COLO668 (cell line): ENCODE data around the gene POLK.
"Not testable (repeated sequence)": the region's sequence is repeated elsewhere in the genome, so short reads cannot be mapped to it uniquely, and the experiment has no call there.

ENCODE experiments used
- DNase-seq: peaks from one replicate; lab custom pipeline; 2025; ENCODE audit not compliant: unreplicated experiment; lab: John Stamatoyannopoulos, UW

Gene POLK

DNA sequence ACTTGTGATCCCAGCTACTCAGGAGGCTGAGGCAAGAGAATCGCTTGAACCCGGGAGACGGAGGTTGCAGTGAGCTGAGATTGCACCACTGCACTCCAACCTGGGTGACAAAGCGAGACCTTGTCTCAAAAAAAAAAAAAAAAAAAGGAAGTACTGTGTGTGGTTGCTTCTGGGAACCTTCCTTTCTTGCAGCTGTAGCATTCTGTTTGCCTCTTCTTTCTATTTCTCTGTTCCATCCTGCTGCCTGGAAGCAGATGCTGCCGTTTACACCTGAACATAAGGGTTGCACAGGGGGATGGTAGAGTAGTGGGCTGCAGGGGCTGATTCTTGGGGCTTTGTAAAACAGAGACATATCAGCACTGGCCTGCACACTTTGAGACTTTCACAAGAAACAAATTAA is 95.7 kb downstream of the POLK start:
- DNase-seq: not testable (repeated sequence)

DNA sequence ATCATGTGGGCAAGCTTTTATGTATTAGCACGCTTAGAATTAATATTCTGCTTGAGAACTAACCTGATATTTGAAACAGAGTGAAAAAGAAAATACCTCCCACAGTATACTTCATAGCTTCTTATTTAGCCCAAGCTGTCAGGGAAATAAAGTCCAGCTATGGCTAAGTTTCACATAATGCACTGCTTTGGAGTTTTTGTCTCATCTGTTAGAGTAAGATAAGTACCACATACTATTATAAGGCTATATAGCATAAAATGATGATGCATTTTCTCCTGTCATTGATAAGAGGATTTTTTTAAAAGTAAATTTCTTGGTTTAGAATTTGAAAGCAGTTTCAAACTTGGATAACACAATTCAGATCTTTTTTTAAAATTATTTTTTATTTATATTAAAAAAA is 97.2 kb downstream of the POLK start:
- DNase-seq: no peak

DNA sequence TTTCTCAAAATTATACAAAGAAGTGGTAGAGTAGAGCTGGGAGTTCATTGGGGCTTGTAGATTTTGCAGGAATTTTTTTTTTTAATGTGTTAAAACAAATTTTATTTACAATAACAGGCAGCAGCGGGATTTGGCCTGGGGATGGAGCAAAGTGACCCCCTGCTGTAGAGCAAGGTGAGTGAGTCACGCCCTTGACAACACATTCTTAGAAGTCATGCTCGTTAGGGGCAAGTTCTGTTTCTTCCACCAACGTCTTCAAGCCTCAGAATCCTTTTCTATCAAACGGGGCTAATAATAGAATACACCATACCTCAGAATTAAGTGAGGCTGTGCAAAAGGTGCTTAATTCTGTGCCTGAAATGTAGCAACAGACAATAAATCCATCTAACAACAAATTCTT is 98.5 kb downstream of the POLK start:
- DNase-seq: no peak

DNA sequence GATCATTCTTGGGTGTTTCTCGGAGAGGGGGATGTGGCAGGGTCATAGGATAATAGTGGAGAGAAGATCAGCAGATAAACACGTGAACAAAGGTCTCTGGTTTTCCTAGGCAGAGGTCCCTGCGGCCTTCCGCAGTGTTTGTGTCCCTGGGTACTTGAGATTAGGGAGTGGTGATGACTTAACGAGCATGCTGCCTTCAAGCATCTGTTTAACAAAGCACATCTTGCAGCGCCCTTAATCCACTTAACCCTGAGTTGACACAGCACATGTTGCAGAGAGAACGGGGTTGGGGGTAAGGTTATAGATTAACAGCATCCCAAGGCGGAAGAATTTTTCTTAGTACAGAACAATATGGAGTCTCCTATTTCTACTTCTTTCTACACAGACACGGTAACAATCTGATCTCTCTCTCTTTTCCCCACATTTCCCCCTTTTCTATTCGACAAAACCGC is 99.2 kb downstream of the POLK start:
- peak; percentile 12 for DNase-seq

DNA sequence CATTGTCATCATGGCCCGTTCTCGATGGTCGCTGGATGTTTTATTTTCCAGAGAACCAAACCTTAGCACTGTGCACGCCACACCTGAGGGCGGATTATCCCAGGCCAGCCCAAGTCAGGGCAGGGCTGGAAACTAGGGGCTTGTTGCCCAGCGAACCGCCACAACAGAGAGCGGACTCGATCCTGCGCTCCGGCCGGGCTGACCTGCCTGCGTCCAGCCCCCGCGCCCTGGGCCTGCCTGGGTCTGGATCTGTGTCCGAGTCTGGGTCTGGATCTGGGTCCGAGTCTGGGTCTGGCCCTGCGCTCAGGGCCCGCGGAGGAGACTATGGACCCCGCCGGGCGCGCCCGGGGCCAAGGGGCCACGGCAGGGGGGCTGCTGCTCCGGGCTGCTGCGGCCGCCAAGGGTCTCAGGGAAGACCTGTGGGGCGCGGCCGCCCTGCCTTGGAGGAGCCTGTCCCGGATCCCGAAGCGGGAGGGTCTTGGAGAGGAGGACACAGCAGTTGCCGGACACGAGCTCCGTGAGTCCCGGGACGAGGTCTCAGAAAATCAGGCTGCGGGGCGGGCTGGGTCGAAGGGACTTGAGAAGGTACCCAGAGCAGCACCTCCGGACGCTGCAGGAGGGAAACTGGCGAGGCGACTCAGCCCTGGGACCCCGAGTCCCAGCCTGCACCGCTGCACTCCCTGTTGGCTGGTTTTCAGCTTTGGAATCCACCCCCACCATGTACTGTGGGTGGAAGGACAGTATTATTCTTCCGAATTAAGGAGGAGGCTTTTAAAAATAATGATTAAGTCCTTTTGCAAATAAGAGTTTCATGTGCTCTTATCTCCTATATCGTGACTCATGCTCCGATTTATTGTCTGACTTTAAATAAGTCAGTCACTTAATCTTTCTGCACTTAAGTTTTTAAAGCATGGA is 99.9 kb downstream of the POLK start, which contains the start of gene ANKDD1B:
TSS of gene ANKDD1B (plus strand) at position 143 of the 915 bp plus-strand sequence. CDS start at position 325, 182 bp downstream.
- DNase-seq: peak; percentile 8

DNA sequence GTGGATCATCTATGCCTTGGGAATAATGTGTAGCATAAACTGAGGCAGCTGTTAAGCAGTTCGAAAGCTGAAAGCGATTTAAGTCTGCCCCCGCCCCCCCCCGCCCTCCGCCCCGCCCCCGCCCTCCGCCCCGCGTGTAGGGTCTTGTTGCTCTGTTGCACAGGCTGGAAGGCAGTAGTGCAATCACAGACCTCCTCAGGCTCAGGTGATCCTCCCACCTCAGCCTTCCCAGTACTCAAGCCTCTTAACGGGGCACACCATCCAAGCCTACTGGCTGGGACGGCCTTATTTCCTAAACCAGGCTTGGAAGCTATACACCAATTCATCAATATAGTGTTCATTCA is 100.5 kb downstream of the POLK start:
- DNase-seq: no peak

DNA sequence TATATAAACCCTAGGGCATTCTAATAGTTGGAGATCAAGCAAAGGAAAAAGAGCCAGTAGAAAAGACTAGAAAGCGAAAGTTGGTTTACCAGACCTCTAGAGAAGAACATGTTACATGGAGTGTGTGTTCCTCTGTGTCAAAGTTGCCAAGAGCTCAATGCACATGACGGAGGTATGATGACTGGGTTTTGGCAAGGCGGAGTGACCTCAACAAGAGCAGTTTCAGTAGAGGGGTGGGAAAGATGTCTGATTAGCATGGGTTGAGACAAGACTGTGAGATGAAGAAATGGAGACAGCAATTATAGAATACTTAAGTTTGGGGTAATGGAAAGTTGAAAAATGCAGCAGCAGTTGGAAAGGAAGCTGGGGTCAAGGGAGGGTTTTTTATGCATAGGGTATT is 101.2 kb downstream of the POLK start:
- no peak for DNase-seq

DNA sequence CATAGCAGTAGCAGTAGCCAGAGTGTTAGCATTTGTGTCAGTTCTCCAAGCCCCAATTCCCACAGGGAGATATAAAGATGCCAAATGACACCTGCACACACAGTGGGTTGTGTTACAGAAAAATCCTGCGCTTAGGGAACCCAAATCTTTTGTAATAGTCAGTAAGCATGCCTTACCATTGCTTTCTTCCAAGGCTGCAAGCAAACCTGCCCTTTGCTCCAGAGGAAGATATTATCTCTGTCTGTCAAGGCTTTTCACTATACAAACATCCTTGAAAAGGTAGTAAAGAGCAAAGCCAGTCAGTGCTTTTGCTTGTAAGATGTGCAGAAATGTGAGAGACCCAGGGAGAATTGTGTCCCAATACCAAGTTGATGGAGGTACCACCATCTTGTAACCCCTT is 102.5 kb downstream of the POLK start:
- no peak for DNase-seq

DNA sequence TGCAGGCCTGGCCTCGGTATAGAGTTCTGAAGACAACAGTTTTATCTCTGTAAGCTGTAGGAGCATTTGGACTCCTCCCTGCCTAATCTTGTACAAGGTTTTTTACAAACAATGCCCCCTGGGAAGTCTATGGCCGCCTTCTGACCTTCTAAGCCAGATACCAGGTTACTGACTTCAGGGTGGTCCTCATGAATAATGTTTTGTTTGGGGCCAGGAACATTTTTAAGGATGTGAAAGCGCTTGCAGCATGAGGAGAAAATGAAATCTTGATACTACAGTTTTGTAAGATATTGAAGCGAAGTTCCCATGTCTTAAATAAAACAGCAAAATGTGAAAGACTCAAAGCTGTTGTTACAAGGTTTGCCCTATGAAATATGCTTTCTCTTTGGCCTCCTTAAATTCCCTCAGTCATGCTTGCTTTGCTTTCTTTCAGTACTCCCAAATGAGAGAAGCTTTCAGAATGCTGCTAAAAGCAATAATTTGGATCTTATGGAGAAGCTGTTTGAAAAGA is 104.7 kb downstream of the POLK start:
- DNase-seq: no peak

DNA sequence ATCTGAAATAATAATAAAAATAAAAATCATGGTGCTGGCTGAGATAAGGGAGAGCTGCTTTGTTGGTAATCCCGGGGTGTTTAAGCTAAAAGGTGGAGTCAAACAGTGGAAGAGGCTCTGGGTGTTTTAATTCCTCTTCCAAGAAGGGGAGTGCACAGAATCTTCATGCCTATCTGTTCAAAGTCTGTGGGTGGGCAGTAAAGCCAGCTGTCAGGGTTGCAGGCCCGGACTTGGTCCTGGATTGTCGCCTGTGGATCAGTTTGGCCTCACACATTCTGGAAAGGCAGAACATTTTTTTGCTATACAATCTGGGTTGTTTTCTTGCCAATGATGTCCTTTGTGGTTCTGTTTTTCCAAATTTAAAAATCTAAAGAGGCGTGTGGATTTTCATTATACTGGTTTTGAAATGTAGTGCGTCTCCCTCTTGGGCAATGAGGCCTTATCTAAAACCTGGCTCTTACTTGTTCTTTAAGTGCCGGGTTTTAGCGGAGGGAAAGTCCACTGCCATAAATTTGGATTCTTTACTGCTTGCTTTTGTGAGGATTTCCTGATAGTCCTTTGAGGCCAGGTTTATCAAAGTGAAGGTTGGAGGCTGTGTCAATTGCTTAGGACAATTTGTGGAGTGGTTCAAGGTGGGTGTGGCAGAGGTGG is 105.4 kb downstream of the POLK start:
- no peak for DNase-seq

DNA sequence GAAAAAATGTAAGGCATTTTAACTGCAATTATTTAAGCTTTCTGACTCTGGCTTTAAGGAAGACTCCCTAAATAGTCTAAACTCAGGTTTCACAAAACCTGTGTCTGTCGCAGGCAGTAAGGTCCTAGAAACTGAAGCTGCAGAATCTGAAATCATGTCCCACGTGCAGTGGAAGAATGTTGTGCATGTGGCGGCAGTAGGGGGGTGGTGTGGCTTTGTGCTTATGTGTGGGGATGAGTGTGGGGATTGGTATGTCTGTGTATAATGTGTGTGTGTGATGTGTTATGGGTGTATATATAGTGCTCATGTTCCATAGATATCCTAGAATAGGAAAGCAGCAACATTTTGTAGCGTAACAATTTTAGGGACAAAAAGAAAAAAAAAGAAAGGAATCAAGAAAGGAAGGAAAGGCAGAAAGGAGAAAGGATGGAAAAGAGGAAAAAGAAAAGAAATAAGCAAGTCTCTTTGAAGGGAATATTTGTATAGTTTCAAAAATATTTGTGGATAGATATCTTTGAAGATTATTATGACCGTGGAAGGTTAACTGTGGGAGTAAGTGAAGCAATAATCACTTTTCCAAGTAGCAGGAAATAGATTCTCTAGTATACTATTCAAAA is 106.2 kb downstream of the POLK start:
- DNase-seq: no peak

DNA sequence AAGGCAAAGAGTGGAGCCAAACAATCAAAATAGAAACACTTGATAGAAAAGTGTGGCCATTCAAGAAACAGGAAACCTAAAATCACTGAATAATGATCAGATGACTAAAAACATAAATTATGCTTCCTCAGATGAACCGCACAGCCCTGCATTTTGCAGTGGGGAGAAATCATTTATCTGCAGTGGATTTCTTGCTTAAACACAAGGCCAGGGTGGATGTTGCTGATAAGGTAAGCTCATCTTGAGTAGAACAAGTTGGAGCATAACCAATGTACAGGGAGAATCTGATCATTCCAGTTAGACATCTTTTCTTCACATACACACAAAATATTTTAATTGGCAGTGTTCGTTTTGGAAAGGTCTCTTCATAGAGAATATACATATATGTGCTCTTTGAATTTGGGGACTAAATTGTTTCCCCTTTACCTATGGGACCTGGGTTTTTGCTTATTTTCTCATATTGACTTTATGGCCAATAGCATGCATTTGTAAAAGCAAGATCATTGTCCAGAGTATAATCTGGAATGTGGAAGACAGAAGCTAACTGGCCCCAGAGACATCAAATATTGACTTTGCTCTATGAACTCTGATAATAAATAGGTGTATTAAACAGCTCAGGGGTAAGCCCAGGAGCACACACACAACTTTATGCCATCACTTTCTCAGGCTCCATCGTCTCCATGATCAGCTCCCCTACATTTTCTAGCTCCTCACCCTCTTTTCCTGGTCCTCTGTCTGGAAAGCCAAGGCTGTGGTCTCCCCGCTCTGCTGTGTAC is 108.7 kb downstream of the POLK start:
- no peak for DNase-seq

DNA sequence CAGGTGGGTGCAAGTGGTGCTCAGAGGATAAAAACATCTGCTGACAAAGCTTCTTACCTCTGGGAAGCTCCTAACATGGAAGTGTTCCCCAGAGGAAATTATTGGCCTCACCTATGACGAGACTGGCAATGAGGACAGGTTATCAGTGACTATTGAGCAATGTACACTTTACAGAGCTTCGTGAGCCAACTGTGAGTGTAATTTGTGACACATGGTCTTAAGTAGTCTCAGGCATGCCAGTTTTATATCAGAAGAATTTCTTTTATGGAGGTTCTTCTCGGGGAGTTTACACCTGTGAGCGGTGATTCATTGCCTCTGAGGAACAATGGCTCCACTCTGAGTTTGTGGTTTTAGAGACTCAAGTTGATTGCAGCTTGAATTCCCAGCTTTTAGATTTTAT is 110.9 kb downstream of the POLK start:
- no peak for DNase-seq

DNA sequence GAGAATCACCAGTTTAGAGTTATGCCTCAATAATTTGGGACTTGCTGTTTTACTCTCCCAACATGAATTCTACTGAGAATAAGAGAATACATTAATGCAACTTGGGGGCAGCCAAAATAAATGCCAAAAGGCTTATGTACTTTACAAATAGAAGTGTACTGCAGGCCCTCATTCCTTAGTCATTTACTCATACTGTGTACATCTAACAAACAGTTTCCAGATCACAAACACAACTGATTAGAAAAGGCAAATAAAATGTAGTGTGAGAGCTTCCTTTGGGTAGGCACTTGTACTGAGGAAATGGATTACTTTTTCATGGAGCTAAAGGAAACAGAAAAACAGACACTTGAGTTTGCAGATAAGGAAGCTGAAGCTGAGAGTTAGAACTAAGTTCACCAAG is 112.2 kb downstream of the POLK start:
- DNase-seq: no peak

DNA sequence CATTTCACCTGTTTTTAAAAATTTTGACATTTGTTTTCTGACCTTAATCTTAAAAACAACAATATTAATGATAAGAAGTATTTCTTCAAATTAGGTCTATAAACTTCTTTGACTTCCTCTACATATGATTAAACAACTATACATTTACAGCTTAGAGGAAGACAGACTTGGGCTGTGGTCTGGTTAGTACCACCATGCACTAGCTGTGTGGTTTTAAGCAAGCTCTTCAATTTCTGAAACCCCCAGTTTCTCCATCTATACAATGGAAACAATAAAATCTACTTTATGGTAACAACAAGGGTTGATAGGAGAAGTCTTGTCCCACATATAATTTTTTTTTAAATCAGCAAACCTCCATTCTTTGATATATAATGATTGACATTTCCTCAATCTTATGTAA is 115.3 kb downstream of the POLK start:
- no peak for DNase-seq

DNA sequence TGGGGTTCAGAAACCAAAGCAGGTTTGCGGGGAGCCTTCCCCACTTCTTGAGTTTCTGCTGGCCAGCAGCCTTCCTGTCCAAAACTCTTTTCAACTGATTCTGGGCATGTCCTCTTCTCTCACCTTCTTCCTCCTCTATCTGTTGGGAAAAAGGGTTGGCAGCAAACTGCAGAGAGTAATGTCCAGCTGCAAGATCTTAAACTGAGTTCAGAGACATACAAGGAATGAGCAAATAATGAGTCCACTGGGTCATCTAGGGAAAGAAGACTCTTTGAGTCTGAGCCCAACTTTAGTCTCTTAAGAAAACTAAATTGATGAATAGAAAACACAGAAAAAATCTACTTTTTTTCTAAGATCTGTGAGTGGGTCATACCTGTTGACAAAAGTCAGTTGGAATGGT is 116.1 kb downstream of the POLK start:
- DNase-seq: no peak

DNA sequence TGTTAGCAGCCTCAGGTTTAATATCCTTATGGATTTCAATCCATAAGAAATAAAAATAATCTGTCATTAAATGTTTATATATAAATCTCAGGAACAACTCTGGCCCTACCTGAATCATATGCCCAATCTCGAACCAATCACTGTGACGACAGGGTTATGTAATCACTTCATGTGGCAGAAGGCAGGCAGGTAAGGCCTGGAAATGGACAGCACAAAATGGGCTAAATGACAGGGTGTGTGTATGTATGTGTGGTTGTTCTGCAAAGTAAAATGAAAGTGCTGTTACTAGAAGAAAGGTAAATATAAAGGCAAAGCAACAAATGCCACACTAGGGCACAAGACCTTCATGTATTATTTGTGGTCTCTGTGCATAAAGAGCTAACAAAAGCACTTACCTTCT is 119.2 kb downstream of the POLK start:
- DNase-seq: no peak

DNA sequence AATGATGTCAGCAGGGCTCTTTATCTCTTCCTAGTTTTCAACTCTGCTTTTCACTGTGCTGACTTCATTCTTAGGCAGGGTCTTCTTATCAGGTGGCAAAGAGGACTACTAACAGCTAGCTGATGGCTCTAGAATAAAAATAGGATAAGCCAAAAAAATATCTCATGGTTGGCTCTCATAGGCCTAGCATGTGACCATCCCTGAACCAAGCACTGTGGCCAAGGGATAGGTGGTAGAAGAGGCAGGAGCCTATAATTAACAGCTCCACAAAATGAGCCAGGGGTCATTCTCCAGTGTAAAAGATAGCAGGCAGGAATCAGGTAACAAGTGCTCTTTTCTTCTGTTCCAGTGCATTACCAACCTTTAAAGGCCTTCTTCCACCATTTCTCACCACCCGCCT is 120.6 kb downstream of the POLK start:
- no peak for DNase-seq

DNA sequence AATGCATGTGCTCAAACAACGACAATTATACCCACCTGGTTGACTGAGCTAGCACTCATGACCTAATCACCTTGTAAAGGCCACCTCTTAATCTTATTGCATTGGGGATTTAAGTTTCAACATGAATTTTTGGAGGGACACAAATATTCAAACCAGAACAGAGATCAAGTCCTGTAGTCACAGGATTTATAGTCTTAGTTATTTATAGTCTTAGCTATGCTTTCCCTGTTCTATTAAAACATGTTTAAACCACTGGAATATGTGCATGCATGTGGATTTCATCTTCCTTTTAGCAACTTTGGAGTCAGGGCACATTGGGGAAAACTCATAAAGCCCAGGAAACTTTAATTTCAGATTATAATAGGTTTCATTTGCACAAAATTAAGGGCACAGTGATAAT is 126.3 kb downstream of the POLK start:
- DNase-seq: no peak

DNA sequence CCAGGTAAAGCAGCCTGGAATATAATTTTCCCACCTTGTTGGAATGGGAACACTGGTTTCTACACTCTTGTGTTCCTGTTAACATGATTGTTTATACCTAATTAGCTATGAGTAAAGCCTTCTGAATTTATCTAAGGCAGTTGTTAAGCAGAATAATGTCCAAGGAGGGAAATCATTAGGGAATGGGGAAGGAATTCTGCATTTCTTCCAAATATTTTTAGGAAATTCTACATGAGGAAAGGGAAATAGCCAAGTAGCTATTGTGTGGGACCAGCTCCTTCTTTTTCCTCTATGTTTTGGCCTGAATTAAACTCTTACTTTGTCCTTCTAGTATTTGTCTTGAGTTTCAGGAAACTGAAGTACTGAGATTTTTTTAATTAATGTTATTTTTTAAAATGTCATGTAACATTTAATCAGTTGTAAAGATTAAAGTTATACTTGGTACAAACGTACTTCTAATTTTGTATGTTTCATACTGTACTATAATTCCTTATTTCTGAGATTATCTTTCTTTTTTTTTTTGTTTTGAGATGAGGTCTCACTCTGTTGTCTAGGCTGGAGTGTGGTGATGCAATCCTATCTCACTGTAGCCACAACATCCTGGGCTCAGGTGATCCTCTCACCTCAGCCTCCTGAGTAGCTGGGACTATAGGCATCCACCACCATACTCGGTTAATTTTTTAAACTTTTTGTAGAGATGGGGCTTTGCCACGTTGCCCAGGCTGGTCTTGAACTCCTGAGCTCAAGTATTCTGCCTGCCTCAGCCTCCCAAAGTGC is 128.0 kb downstream of the POLK start:
- DNase-seq: no peak
